ENCODE results near the gene PDILT. TPM values are rescaled to one million over a fixed set of nuclear protein-coding genes. Genes with fewer than 3 reads are reported as not detected.
"Not testable (repeated sequence)": the region's sequence is repeated elsewhere in the genome, so short reads cannot be mapped to it uniquely, and the experiment has no call there.

Gene PDILT
- total RNA-seq, 1 experiment from 2014 or later, result not detected

DNA sequence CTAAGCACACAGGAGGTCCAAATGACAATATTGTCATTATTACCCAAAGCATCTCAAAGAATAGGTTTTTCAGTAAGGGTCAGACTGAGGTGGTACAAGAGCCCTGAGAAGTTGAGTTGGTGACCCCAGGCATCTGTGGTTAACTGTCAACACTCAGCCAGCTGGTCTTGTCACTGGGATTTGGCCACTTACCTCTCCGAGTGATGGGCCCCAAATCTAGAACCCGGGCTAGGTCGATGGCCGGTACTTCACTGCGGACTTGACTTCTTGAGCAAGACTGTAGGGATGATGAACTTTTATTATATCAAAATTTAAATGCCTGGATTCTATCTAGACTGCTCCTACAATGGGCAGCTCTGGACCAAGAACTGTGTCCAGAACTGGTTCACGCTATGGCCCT is 88.8 kb downstream of the PDILT start:
- H3K27ac Mint-ChIP-seq (ENCODE audit: unreplicated experiment), result no peak overlapping the region
- no peaks in the 10 kb centered on the region for H3K36me3 Mint-ChIP-seq (ENCODE audit: insufficient read depth, unreplicated experiment)
- no peak for DNase-seq
- Histone ChIP-seq H3K4me3 (ENCODE audit: low read depth, low read length) (no peak overlapping the region), H3K4me1 (no peaks in the 10 kb centered on the region), H3K36me3 (ENCODE audit: control insufficient read depth, insufficient read depth, low read length) (no peaks in the 10 kb centered on the region), H3K27me3 (replicated peaks; ENCODE audit: control insufficient read depth, insufficient read depth, low read length) (no peaks in the 10 kb centered on the region), H3K9me3 (no peaks in the 10 kb centered on the region)
- intact Hi-C loops (cut with micrococcal nuclease; ENCODE audit: unreplicated experiment), result no loop called here
- CTCF ChIA-PET, result no interaction called here
- TF ChIP-seq, protein P1, sequence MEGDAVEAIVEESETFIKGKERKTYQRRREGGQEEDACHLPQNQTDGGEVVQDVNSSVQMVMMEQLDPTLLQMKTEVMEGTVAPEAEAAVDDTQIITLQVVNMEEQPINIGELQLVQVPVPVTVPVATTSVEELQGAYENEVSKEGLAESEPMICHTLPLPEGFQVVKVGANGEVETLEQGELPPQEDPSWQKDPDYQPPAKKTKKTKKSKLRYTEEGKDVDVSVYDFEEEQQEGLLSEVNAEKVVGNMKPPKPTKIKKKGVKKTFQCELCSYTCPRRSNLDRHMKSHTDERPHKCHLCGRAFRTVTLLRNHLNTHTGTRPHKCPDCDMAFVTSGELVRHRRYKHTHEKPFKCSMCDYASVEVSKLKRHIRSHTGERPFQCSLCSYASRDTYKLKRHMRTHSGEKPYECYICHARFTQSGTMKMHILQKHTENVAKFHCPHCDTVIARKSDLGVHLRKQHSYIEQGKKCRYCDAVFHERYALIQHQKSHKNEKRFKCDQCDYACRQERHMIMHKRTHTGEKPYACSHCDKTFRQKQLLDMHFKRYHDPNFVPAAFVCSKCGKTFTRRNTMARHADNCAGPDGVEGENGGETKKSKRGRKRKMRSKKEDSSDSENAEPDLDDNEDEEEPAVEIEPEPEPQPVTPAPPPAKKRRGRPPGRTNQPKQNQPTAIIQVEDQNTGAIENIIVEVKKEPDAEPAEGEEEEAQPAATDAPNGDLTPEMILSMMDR (IDR thresholded peaks at IDR 0.05; ENCODE audit: insufficient read depth in 1 of 2, low read depth in 1 of 2, low read length in 1 of 2, severe bottlenecking in 1 of 2, unreplicated experiment in 1 of 2), result no peak
- POLR2A ChIA-PET, result no interaction called here
- H3K9me3 Mint-ChIP-seq (ENCODE audit: unreplicated experiment), result no peaks in the 10 kb centered on the region
- BruUV-seq (replicated peaks), result no TSS peak
- no peaks in the 10 kb centered on the region for H3K4me1 Mint-ChIP-seq (ENCODE audit: low read depth, unreplicated experiment)
- H3K27me3 Mint-ChIP-seq (ENCODE audit: insufficient read depth, unreplicated experiment), result peaks cover 10% of the 10 kb centered on the region
- H3K4me3 Mint-ChIP-seq (ENCODE audit: unreplicated experiment), result no peak overlapping the region

DNA sequence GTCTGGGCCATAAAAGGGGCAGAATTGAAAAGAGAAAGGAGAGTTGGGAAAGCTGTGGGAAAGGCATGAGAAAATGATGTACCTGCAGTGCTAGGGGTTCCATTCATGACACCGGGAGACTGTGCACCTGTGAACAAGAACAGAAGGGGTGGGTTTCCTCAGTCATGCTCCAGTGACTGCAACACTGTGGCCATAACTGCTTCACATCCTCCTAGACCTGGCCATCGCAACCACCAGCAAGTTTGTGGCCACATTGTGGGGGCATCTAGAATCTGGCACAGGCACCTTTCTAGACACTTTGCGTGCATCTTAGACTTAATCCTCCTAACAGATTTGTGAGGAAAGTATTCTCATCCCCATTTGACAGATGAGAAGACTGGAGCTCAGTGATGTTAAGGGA is 90.0 kb downstream of the PDILT start:
- Mint-ChIP-seq H3K27me3 (ENCODE audit: insufficient read depth, unreplicated experiment) (peaks cover 10% of the 10 kb centered on the region), H3K9me3 (ENCODE audit: unreplicated experiment) (no peaks in the 10 kb centered on the region), H3K4me1 (ENCODE audit: low read depth, unreplicated experiment) (no peaks in the 10 kb centered on the region), H3K27ac (ENCODE audit: unreplicated experiment) (no peak overlapping the region), H3K4me3 (ENCODE audit: unreplicated experiment) (no peak overlapping the region), H3K36me3 (ENCODE audit: insufficient read depth, unreplicated experiment) (no peaks in the 10 kb centered on the region)
- ChIA-PET POLR2A (no interaction called here), CTCF (no interaction called here)
- intact Hi-C loops (cut with micrococcal nuclease; ENCODE audit: unreplicated experiment), result no loop called here
- no peak overlapping the region for H3K4me3 ChIP-seq (ENCODE audit: low read depth, low read length)
- no peaks in the 10 kb centered on the region for H3K36me3 ChIP-seq (ENCODE audit: control insufficient read depth, insufficient read depth, low read length)
- no peaks in the 10 kb centered on the region for H3K27me3 ChIP-seq (replicated peaks; ENCODE audit: control insufficient read depth, insufficient read depth, low read length)
- H3K9me3 ChIP-seq, result no peaks in the 10 kb centered on the region
- H3K4me1 ChIP-seq, result no peaks in the 10 kb centered on the region
- TF ChIP-seq, protein P1 (IDR thresholded peaks at IDR 0.05; ENCODE audit: insufficient read depth in 1 of 2, low read depth in 1 of 2, low read length in 1 of 2, severe bottlenecking in 1 of 2, unreplicated experiment in 1 of 2), result no peak
- BruUV-seq (replicated peaks), result no TSS peak
- no peak for DNase-seq

DNA sequence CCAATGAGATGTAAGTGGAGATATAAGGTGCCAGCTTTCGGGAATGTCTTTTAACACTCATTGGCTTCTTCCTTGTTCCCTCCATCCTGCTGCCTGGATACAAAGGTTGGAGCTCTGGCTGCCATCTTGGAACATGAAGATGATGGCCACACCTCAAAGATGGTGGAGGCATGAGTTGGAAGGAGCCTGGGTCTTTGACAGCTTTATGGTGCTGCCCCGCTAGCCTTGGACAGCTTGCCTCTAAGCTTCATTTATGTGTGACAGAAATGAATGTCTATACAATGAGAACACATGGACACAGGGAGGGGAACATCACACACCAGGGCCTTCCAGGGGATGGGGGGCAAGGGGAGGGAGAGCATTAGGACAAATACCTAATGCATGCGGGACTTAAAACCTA is 90.8 kb downstream of the PDILT start:
- no peak overlapping the region for H3K27ac Mint-ChIP-seq (ENCODE audit: unreplicated experiment)
- Histone ChIP-seq H3K4me3 (ENCODE audit: low read depth, low read length) (no peak overlapping the region), H3K4me1 (no peaks in the 10 kb centered on the region), H3K36me3 (ENCODE audit: control insufficient read depth, insufficient read depth, low read length) (no peaks in the 10 kb centered on the region), H3K9me3 (no peaks in the 10 kb centered on the region), H3K27me3 (replicated peaks; ENCODE audit: control insufficient read depth, insufficient read depth, low read length) (no peaks in the 10 kb centered on the region)
- DNase-seq, result no peak
- no peaks in the 10 kb centered on the region for H3K9me3 Mint-ChIP-seq (ENCODE audit: unreplicated experiment)
- no peaks in the 10 kb centered on the region for H3K36me3 Mint-ChIP-seq (ENCODE audit: insufficient read depth, unreplicated experiment)
- intact Hi-C loops (cut with micrococcal nuclease; ENCODE audit: unreplicated experiment), result no loop called here
- no peaks in the 10 kb centered on the region for H3K4me1 Mint-ChIP-seq (ENCODE audit: low read depth, unreplicated experiment)
- H3K4me3 Mint-ChIP-seq (ENCODE audit: unreplicated experiment), result no peak overlapping the region
- TF ChIP-seq, protein P1 (IDR thresholded peaks at IDR 0.05; ENCODE audit: insufficient read depth in 1 of 2, low read depth in 1 of 2, low read length in 1 of 2, severe bottlenecking in 1 of 2, unreplicated experiment in 1 of 2), result no peak
- no TSS peak for BruUV-seq (replicated peaks)
- H3K27me3 Mint-ChIP-seq (ENCODE audit: insufficient read depth, unreplicated experiment), result peaks cover 7% of the 10 kb centered on the region
- ChIA-PET POLR2A (no interaction called here), CTCF (no interaction called here)

DNA sequence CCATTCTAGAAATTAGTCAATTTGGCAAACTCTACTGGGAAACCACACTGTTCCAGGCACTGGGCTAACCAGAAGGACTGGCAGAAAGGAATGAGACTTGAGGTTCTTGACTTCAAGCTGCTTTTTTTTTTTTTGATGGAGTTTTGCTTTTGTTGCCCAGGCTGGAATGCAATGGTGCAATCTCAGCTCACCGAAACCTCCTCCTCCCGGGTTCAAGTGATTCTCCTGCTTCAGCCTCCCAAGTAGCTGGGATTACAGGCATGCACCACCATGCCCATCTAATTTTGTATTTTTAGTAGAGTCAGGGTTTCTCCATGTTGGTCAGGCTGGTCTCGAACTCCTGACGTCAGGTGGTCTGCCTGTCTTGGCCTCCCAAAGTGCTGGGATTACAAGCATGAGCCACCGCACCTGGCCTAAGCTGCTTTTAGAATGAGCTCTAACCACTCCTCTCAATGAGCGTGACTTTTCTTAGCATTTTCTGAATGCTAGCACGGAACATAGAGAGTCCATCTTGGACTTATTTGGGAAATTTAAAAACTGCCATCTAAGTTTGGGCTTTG is 91.9 kb downstream of the PDILT start:
- H3K36me3 ChIP-seq (ENCODE audit: control insufficient read depth, insufficient read depth, low read length); H3K4me1 Mint-ChIP-seq (ENCODE audit: low read depth, unreplicated experiment); H3K4me3 ChIP-seq (ENCODE audit: low read depth, low read length); H3K9me3 ChIP-seq; H3K4me3 Mint-ChIP-seq (ENCODE audit: unreplicated experiment); H3K9me3 Mint-ChIP-seq (ENCODE audit: unreplicated experiment); BruUV-seq (replicated peaks); H3K36me3 Mint-ChIP-seq (ENCODE audit: insufficient read depth, unreplicated experiment); H3K27me3 ChIP-seq (replicated peaks; ENCODE audit: control insufficient read depth, insufficient read depth, low read length); H3K27ac Mint-ChIP-seq (ENCODE audit: unreplicated experiment); intact Hi-C loops (cut with micrococcal nuclease; ENCODE audit: unreplicated experiment); POLR2A ChIA-PET; H3K4me1 ChIP-seq; DNase-seq: not testable (repeated sequence)
- CTCF ChIA-PET, result interaction anchor here (0.6 kb wide), 1 partner anchor 566 kb away, joined by 4 read pairs; no protein-coding TSS in a partner anchor
- H3K27me3 Mint-ChIP-seq (ENCODE audit: insufficient read depth, unreplicated experiment), result peaks cover 10% of the 10 kb centered on the region
